Measurements from ENCODE around the gene ARL3.

- TF ChIP-seq CTCF (IDR thresholded peaks at IDR 0.05), result no peak
- no peak for TF ChIP-seq POLR2A (IDR thresholded peaks at IDR 0.05)
Measured at GRCh38 chr10:102731222-102731800, 17.1 kb upstream of the ARL3 start.
